Breast epithelium (tissue), 3 donors: ENCODE results near the gene AGRP.

Experiments
- POLR2A ChIP-seq: fragments of 450-650 bp; IDR thresholded peaks from one replicate; pipeline ENCODE4 v1.6.1; 2016; ENCODE audit warnings: antibody characterized with exemption, mild to moderate bottlenecking, moderate library complexity
- TF ChIP-seq, protein P1 (sequence below), 3 donors: fragments of 450-650 bp; IDR thresholded peaks; one replicate each; pipeline ENCODE4 v1.5.1; 2016 to 2017; ENCODE audit warnings: antibody characterized with exemption in 3 of 3, mild to moderate bottlenecking in 3 of 3, moderate library complexity in 3 of 3

DNA sequence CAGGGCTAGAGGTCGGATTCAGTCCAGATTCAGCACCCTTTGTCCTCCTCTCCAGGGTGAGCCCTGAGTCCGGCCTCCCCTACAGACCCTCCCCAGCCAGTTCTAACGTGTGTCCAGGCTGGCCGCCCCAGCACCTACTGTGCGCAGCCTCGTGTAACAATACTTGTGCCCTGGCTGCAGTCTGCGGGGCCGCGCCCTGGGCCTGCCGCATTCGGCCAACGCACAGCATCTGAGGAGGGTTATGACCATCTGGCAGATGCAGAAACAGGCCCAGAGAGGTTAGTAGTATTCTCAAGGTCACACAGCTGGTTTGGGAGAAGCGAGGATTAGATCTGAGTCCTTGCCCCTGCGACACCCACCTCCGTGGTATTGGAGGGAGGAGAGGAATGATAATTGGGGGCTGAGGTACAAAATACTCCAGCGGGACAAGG is 46.2 kb upstream of the AGRP start:
- TF ChIP-seq, protein P1, sequence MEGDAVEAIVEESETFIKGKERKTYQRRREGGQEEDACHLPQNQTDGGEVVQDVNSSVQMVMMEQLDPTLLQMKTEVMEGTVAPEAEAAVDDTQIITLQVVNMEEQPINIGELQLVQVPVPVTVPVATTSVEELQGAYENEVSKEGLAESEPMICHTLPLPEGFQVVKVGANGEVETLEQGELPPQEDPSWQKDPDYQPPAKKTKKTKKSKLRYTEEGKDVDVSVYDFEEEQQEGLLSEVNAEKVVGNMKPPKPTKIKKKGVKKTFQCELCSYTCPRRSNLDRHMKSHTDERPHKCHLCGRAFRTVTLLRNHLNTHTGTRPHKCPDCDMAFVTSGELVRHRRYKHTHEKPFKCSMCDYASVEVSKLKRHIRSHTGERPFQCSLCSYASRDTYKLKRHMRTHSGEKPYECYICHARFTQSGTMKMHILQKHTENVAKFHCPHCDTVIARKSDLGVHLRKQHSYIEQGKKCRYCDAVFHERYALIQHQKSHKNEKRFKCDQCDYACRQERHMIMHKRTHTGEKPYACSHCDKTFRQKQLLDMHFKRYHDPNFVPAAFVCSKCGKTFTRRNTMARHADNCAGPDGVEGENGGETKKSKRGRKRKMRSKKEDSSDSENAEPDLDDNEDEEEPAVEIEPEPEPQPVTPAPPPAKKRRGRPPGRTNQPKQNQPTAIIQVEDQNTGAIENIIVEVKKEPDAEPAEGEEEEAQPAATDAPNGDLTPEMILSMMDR (IDR thresholded peaks at IDR 0.05) = no peak
- TF ChIP-seq POLR2A = no peak
